Stimulated activated CD8-positive, alpha-beta memory T cell treated with anti-CD3 and anti-CD28 coated beads, Interleukin-15, amount 100 ng/mL, for 24 hours (primary cell): Measurements from ENCODE around the gene SRMS.
"Not testable (repeated sequence)": the region's sequence is repeated elsewhere in the genome, so short reads cannot be mapped to it uniquely, and the experiment has no call there.

Experiments used
- DNase-seq: peaks from one replicate; pipeline ENCODE4 v3.0.0-alpha.2; 2020; ENCODE audit warnings: low read depth

Gene SRMS

GRCh38 chr20:63566395-63567135 lies 19.0 kb upstream of the SRMS start:
- DNase-seq = no peak

GRCh38 chr20:63565699-63566335 lies 18.3 kb upstream of the SRMS start:
- DNase-seq = no peak

GRCh38 chr20:63565021-63565698 lies 17.6 kb upstream of the SRMS start:
- no peak for DNase-seq

GRCh38 chr20:63564036-63564810 lies 16.7 kb upstream of the SRMS start:
- DNase-seq = no peak

- DNase-seq = no peak
Measured at GRCh38 chr20:63563225-63563935, 15.8 kb upstream of the SRMS start.

- no peak for DNase-seq
Measured at GRCh38 chr20:63562461-63563224, 15.1 kb upstream of the SRMS start.

- DNase-seq = no peak
Measured at GRCh38 chr20:63561624-63562396, 14.3 kb upstream of the SRMS start.

- DNase-seq = no peak
Measured at GRCh38 chr20:63560856-63561609, 13.5 kb upstream of the SRMS start.

GRCh38 chr20:63560333-63560805 lies 12.8 kb upstream of the SRMS start:
- DNase-seq = no peak

GRCh38 chr20:63559485-63560332 lies 12.2 kb upstream of the SRMS start:
- DNase-seq = not testable (repeated sequence)

- no peak for DNase-seq
Measured at GRCh38 chr20:63558804-63559484, 11.4 kb upstream of the SRMS start.

GRCh38 chr20:63557481-63557891 lies 9.9 kb upstream of the SRMS start:
- DNase-seq = no peak

- DNase-seq = no peak
Measured at GRCh38 chr20:63556873-63557478, 9.4 kb upstream of the SRMS start.

GRCh38 chr20:63555661-63556381 lies 8.3 kb upstream of the SRMS start:
- DNase-seq = no peak

- no peak for DNase-seq
Measured at GRCh38 chr20:63554361-63555278, 7.1 kb upstream of the SRMS start.

GRCh38 chr20:63553933-63554290 lies 6.4 kb upstream of the SRMS start, which contains the start of gene FNDC11:
FNDC11 (plus strand) TSS chr20:63554159; CDS start chr20:63555664, 1,505 bp downstream.
- DNase-seq = no peak
